ENCODE measurements around the gene PBOV1. TPM values are rescaled to one million over a fixed set of nuclear protein-coding genes. Genes with fewer than 3 reads are reported as not detected.

The PBOV1 gene
- total and polyA plus RNA-seq, 2 experiments from 2014 or later: not detected

GRCh38 chr6:138187156-138187555 lies 31.1 kb downstream of the PBOV1 start:
- no peaks in the 10 kb centered on the region for H4K20me1 ChIP-seq (ENCODE audit: insufficient read depth, poor library complexity, severe bottlenecking)
- no peak overlapping the region for H2AFZ ChIP-seq
- TF ChIP-seq EZH2phosphoT487 (IDR thresholded peaks at IDR 0.05; ENCODE audit: low read depth, severe bottlenecking, unreplicated experiment) (no peak), EZH2 (IDR thresholded peaks at IDR 0.05; ENCODE audit: borderline replicate concordance) (no peak), CTCF (IDR thresholded peaks at IDR 0.05; ENCODE audit: poor library complexity) (no peak)
- DNase-seq (ENCODE audit: low spot score): no peak
- no peaks in the 10 kb centered on the region for H3K79me2 ChIP-seq
- peaks cover 11% of the 10 kb centered on the region for H3K4me1 ChIP-seq (ENCODE audit: insufficient read depth)
- H3K36me3 ChIP-seq (replicated peaks; ENCODE audit: insufficient read depth, low read depth): no peaks in the 10 kb centered on the region
- no peak overlapping the region for H3K4me2 ChIP-seq
- no peak overlapping the region for H3K27ac ChIP-seq
- H3K4me3 ChIP-seq: no peak overlapping the region
- no peaks in the 10 kb centered on the region for H3K9me3 ChIP-seq (ENCODE audit: low read depth)
- no peaks in the 10 kb centered on the region for H3K9me2 ChIP-seq (replicated peaks; ENCODE audit: insufficient read depth)
- 88% methylated on average over 4 of the region's 4 CpGs for WGBS (ENCODE audit: low lambda C conversion rate, missing lambda C conversion rate)
- H3K27me3 ChIP-seq: no peaks in the 10 kb centered on the region

- TF ChIP-seq CTCF (IDR thresholded peaks at IDR 0.05; ENCODE audit: poor library complexity) (no peak), EZH2 (IDR thresholded peaks at IDR 0.05; ENCODE audit: borderline replicate concordance) (no peak), EZH2phosphoT487 (IDR thresholded peaks at IDR 0.05; ENCODE audit: low read depth, severe bottlenecking, unreplicated experiment) (no peak)
- H3K9me3 ChIP-seq (ENCODE audit: low read depth): no peaks in the 10 kb centered on the region
- H3K4me1 ChIP-seq (ENCODE audit: insufficient read depth): peaks cover 11% of the 10 kb centered on the region
- no peaks in the 10 kb centered on the region for H3K79me2 ChIP-seq
- H3K36me3 ChIP-seq (replicated peaks; ENCODE audit: insufficient read depth, low read depth): no peaks in the 10 kb centered on the region
- no peaks in the 10 kb centered on the region for H3K9me2 ChIP-seq (replicated peaks; ENCODE audit: insufficient read depth)
- H2AFZ ChIP-seq: no peak overlapping the region
- no peak overlapping the region for H3K4me3 ChIP-seq
- H4K20me1 ChIP-seq (ENCODE audit: insufficient read depth, poor library complexity, severe bottlenecking): no peaks in the 10 kb centered on the region
- no peak for DNase-seq (ENCODE audit: low spot score)
- no peak overlapping the region for H3K4me2 ChIP-seq
- no peaks in the 10 kb centered on the region for H3K27me3 ChIP-seq
- WGBS (ENCODE audit: low lambda C conversion rate, missing lambda C conversion rate): 90% methylated on average over 3 of the region's 3 CpGs
- no peak overlapping the region for H3K27ac ChIP-seq
These were observed 34.1 kb downstream of the PBOV1 start for GRCh38 chr6:138184230-138184629.

- Histone ChIP-seq H3K4me1 (ENCODE audit: insufficient read depth) (peaks cover 7% of the 10 kb centered on the region), H2AFZ (no peak overlapping the region), H3K27ac (no peak overlapping the region), H3K9me3 (ENCODE audit: low read depth) (no peaks in the 10 kb centered on the region), H3K4me2 (no peak overlapping the region), H3K9me2 (replicated peaks; ENCODE audit: insufficient read depth) (no peaks in the 10 kb centered on the region), H3K79me2 (no peaks in the 10 kb centered on the region), H3K27me3 (no peaks in the 10 kb centered on the region), H3K4me3 (no peak overlapping the region), H3K36me3 (replicated peaks; ENCODE audit: insufficient read depth, low read depth) (no peaks in the 10 kb centered on the region), H4K20me1 (ENCODE audit: insufficient read depth, poor library complexity, severe bottlenecking) (no peaks in the 10 kb centered on the region)
- TF ChIP-seq CTCF (IDR thresholded peaks at IDR 0.05; ENCODE audit: poor library complexity): no peak
- TF ChIP-seq EZH2phosphoT487 (IDR thresholded peaks at IDR 0.05; ENCODE audit: low read depth, severe bottlenecking, unreplicated experiment): no peak
- TF ChIP-seq EZH2 (IDR thresholded peaks at IDR 0.05; ENCODE audit: borderline replicate concordance): no peak
- 79% methylated on average over 4 of the region's 4 CpGs for WGBS (ENCODE audit: low lambda C conversion rate, missing lambda C conversion rate)
- DNase-seq (ENCODE audit: low spot score): no peak
These were observed 34.5 kb downstream of the PBOV1 start for GRCh38 chr6:138183790-138184134.
